Right lobe of liver (tissue), 6 donors: ENCODE results near the gene PRKACA. TPM values are rescaled to one million over a fixed set of nuclear protein-coding genes. Genes with fewer than 3 reads are reported as not detected.

ENCODE experiments used
- ATAC-seq, 4 donors: fragments of 200-7000 bp; cut with Tn5 transposase; one replicate each; pipeline ENCODE4 v1.9.1; 2020; ENCODE audit warnings: mild to moderate bottlenecking in 4 of 4, moderate library complexity in 4 of 4
- DNase-seq, 3 donors: peaks; one replicate each; pipeline ENCODE4 v3.0.0-alpha.2; 2020
- H3K27ac ChIP-seq, 3 donors: fragments of 200-600 bp; one replicate each; pipeline ENCODE4 v1.8.0; 2022
- H3K27me3 ChIP-seq, 2 donors: fragments of 200-600 bp; one replicate each; pipeline ENCODE4 v1.8.0; 2022
- H3K36me3 ChIP-seq, 4 donors: fragments of 200-600 bp; sonication (generic) in 1 of 4; one replicate each; pipeline versions ENCODE4 v1.5.1 to v1.8.0; 2017 to 2022; ENCODE audit warnings: control low read depth in 1 of 4
- H3K4me1 ChIP-seq, 4 donors: fragments of 200-600 bp; sonication (generic) in 1 of 4; one replicate each; pipeline versions ENCODE4 v1.5.1 to v1.8.0; 2017 to 2022; ENCODE audit warnings: control low read depth in 1 of 4
- H3K4me3 ChIP-seq, 3 donors: fragments of 200-600 bp; one replicate each; pipeline ENCODE4 v1.8.0; 2022
- H3K9me3 ChIP-seq, 4 donors: fragments of 200-600 bp; sonication (generic) in 1 of 4; one replicate each; pipeline versions ENCODE4 v1.5.1 to v1.8.0; 2017 to 2022; ENCODE audit warnings: control low read depth in 1 of 4
- POLR2A ChIP-seq: fragments of 450-650 bp; IDR thresholded peaks from one replicate; pipeline ENCODE4 v1.6.1; 2017; ENCODE audit warnings: antibody characterized with exemption, mild to moderate bottlenecking
- WGBS: methylation state at CpG from one replicate; pipeline ENCODE4 v1.1.6; 2018; ENCODE audit warnings: low coverage, low lambda C conversion rate; ENCODE audit not compliant: insufficient coverage; ENCODE audit errors: missing lambda C conversion rate; 5-methylcytosine and 5-hydroxymethylcytosine counted together
- intact Hi-C, 2 donors: fragments of 100-400 bp; cut with DNase I; formaldehyde crosslinking; loops; one replicate each; pipeline versions ENCODE4 v1.11.2 to v1.14.1; 2022
- total RNA-seq, 6 experiments: library from RNA; depleted of rRNA in 2 of 6; stranded (reverse); fragments of >200 nt in 2 of 6; fragmentation: NEBNext Ultra II Directional in 3 of 6; extraction: Animal tissue kit (Norgen Biotek cat#: 25700) in 3 of 6; gene quantifications; one replicate each; pipeline versions ENCODE4 v1.1.0 to v1.2.4, GENCODE V29; 2016 to 2023
- TF ChIP-seq, protein P1 (sequence below), 4 donors: fragments of 200-600 bp in 3 of 4; fragments of 450-650 bp in 1 of 4; IDR thresholded peaks; one replicate each; pipeline versions ENCODE4 v1.5.1 to v1.8.0; 2016 to 2022; ENCODE audit warnings: antibody characterized with exemption in 4 of 4, mild to moderate bottlenecking in 2 of 4
- donor health status: DM: no; HTN: yes; CAD: no.
- donor health status: DM: no; HTN: no; CAD: no.
- donor health status: DM: no; HTN: no; CAD: no.
- donor health status: DM: no; HTN: yes; CAD: no.
- donor health status: DM: no; HTN: yes; CAD: no.

Gene PRKACA
- total RNA-seq, 6 experiments from 2014 or later: 54.8 to 87.5 (median 63.1) TPM

DNA sequence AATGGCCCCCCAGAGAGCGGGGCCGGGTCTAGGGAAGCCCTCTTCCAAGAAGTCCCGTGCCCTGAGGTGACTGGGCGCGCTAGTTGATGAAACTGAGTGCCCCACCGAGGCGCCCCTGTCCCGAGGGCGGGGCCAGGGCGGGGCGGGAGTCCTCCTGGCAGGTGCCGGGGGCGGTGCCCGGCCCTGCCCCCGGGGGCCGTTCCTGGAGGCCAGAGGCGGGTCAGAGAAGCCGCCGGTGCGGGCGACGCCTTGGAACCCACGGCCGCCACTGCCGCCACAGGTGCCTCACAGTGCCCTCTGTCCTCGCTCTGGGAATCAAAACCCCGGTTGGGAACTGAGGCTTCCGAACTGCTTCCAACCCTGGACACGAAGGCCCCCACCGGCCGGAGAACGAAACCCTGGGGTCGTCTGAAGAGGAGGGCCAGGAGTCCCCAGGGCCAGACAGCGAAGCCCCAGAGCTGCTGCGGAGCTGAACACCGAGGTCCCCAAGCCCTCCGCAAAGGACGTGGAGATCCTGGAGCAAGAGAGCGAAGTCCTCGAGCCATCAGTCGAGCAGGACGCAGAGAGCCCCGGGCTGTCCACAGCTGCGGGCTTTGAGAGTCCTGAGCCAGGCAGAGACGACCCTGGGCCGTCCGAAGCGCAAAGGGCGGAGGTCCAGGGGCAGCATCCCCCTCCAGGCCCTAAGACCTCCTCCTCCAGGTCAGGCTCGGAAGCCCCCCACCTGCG is 44.9 kb downstream of the PRKACA start, which contains the start of gene MISP3:
TSS of gene MISP3 (plus strand) at position 252 of the 726 bp plus-strand sequence. CDS start 524 bp downstream, outside the sequence.
- intact Hi-C loops: no loop called here
- Histone ChIP-seq H3K27ac (peak within 1 kb of the TSS; percentile 74 to 82 (median 82)), H3K4me1 (peaks cover 0 to 18% (median 8%) of the 10 kb centered on the region in 4 donors), H3K9me3 (no peaks in the 10 kb centered on the region), H3K4me3 (peak within 1 kb of the TSS; percentile 68 to 75 (median 69)), H3K36me3 (no peaks in the 10 kb centered on the region), H3K27me3 (no peaks in the 10 kb centered on the region)
- DNase-seq (peak; percentile 87 to 92 (median 89)), ATAC-seq (peak; percentile 73 to 84 (median 76))
- WGBS: 0% methylated on average over 9 of the region's 51 CpGs
- no peak for TF ChIP-seq POLR2A
- TF ChIP-seq, protein P1, sequence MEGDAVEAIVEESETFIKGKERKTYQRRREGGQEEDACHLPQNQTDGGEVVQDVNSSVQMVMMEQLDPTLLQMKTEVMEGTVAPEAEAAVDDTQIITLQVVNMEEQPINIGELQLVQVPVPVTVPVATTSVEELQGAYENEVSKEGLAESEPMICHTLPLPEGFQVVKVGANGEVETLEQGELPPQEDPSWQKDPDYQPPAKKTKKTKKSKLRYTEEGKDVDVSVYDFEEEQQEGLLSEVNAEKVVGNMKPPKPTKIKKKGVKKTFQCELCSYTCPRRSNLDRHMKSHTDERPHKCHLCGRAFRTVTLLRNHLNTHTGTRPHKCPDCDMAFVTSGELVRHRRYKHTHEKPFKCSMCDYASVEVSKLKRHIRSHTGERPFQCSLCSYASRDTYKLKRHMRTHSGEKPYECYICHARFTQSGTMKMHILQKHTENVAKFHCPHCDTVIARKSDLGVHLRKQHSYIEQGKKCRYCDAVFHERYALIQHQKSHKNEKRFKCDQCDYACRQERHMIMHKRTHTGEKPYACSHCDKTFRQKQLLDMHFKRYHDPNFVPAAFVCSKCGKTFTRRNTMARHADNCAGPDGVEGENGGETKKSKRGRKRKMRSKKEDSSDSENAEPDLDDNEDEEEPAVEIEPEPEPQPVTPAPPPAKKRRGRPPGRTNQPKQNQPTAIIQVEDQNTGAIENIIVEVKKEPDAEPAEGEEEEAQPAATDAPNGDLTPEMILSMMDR (IDR thresholded peaks at IDR 0.05): no peak

DNA sequence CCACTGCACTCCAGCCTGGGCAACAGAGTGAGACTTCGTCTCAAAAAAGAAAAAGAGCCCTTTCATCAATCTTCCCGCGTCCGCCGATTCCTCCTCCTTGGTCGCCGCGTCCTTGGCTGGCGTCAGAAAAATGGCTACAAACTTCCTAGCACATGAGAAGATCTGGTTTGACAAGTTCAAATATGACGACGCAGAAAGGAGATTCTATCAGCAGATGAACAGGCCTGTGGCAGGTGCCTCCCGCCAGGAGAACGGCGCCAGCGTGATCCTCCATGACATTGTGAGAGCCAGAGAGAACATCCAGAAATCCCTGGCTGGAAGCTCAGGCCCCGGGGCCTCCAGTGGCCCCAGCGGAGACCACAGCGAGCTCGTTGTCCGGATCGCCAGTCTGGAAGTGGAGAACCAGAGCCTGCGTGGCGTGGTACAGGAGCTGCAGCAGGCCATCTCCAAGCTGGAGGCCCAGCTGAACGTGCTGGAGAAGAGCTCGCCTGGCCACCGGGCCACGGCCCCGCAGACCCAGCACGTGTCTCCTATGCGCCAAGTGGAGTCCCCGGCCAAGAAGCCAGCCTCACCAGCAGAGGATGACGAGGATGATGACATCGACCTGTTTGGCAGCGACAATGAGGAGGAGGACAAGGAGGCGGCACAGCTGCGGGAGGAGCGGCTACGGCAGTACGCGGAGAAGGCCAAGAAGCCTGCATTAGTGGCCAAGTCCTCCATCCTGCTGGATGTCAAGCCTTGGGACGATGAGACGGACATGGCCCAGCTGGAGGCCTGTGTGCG is 47.1 kb downstream of the PRKACA start:
- ATAC-seq: no peak
- Histone ChIP-seq H3K36me3 (no peaks in the 10 kb centered on the region), H3K9me3 (no peaks in the 10 kb centered on the region), H3K27me3 (no peaks in the 10 kb centered on the region), H3K4me1 (peaks cover 0 to 16% (median 7%) of the 10 kb centered on the region in 4 donors), H3K4me3 (no peak overlapping the region), H3K27ac (no peak overlapping the region)
- DNase-seq: no peak
- 95% methylated on average over 17 of the region's 43 CpGs for WGBS
- intact Hi-C loops: no loop called here
- TF ChIP-seq POLR2A: no peak
- TF ChIP-seq, protein P1 (IDR thresholded peaks at IDR 0.05): no peak

DNA sequence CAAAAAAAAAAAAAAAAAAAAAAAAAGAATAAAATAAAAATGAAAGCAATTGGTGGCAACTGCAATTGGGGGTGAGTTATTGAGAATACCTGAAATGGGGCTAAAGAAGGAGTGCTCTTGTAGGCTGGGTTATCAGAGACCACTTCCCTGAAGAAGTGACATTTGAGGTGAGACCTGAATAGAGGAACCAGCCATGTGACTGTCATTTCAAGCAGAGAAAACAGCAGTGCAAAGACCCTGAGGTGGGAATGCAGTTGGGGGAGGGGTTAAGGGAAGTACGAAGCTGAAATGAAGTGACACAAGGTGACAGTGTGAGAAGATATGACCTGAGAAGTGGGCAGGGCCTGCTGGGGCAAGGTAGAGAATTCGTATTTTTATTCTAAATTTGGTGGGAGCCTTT is 51.4 kb downstream of the PRKACA start:
- 83% methylated on average over 2 of the region's 2 CpGs for WGBS
- intact Hi-C loops: no loop called here
- TF ChIP-seq, protein P1 (IDR thresholded peaks at IDR 0.05): no peak
- TF ChIP-seq POLR2A: no peak

DNA sequence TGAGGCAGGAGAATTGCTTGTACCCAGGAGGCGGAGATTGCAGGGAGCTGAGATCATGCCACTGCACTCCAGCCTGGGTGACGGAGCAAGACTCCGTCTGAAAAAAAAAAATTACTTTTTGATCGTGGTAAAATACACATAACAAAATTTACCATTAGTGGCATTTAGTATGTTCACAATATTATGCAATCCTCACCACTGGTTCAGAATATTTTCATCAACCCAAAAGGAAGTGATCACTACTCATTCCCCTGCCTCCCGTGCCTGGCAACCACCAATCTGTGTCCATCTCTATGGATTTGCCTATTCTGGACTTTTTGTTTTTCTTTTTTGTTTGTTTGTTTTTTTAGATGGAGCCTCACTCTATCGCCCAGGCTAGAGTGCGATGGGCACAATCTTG is 54.5 kb downstream of the PRKACA start:
- H3K27me3 ChIP-seq: no peaks in the 10 kb centered on the region
- 71% methylated on average over 7 of the region's 7 CpGs for WGBS
- no peak overlapping the region for H3K27ac ChIP-seq
- H3K36me3 ChIP-seq: no peaks in the 10 kb centered on the region
- intact Hi-C loops: no loop called here
- no peak for TF ChIP-seq POLR2A
- TF ChIP-seq, protein P1 (IDR thresholded peaks at IDR 0.05): no peak
- ATAC-seq: no peak
- DNase-seq: no peak
- H3K4me1 ChIP-seq: peaks cover 0 to 27% (median 9%) of the 10 kb centered on the region in 4 donors
- H3K4me3 ChIP-seq: no peak overlapping the region
- H3K9me3 ChIP-seq: no peaks in the 10 kb centered on the region

More for the DNA sequence above, 51.4 kb downstream of the PRKACA start:
- ATAC-seq: no peak
- Histone ChIP-seq H3K4me1 (peaks cover 0 to 5% (median under 1%) of the 10 kb centered on the region in 4 donors), H3K27ac (no peak overlapping the region), H3K4me3 (no peak overlapping the region), H3K27me3 (no peaks in the 10 kb centered on the region), H3K36me3 (no peaks in the 10 kb centered on the region), H3K9me3 (no peaks in the 10 kb centered on the region)
- no peak for DNase-seq
